HEK293 (cell line): ENCODE results near the gene EIPR1.

Experiments
- CTCF ChIA-PET: fragments of 350-600 bp; formaldehyde crosslinking; extraction: SDS; loops from one replicate; lab custom pipeline; 2021; ENCODE audit warnings: antibody characterized with exemption; lab: Yijun Ruan, JAX
- POLR2A ChIA-PET: fragments of 300-600 bp; formaldehyde crosslinking; extraction: SDS; loops from one replicate; lab custom pipeline; 2020; ENCODE audit warnings: antibody characterized with exemption, inconsistent platforms; lab: Yijun Ruan, JAX
- H3K27ac ChIP-seq: fragments of 200-500 bp; sonication (Bioruptor generic); 2 replicates; pipeline ENCODE4 v1.5.1; 2014; ENCODE audit warnings: low read depth, low read length, control low read depth, inconsistent platforms; ENCODE audit errors: extremely low read depth
- H3K36me3 ChIP-seq, 2 experiments: fragments of 200-500 bp in 1 of 2; sonication (Bioruptor generic) in 1 of 2; 1 replicate in 1 of 2; 2 replicates in 1 of 2; pipeline ENCODE4 v1.5.1; 2014 to 2017; ENCODE audit warnings: inconsistent platforms in 2 of 2, low read length in 2 of 2; ENCODE audit not compliant: control insufficient read depth in 2 of 2, insufficient read depth in 1 of 2
- H3K4me1 ChIP-seq: fragments of 200-500 bp; sonication (Bioruptor generic); 2 replicates; pipeline ENCODE4 v1.5.1; 2014; ENCODE audit warnings: mild to moderate bottlenecking, low read length, inconsistent platforms; ENCODE audit not compliant: control insufficient read depth, insufficient read depth
- H3K4me3 ChIP-seq: 2 replicates; pipeline ENCODE4 v1.5.1; 2011; ENCODE audit warnings: low read depth, mild to moderate bottlenecking, control low read depth, low read length, moderate library complexity
- H3K9me3 ChIP-seq: fragments of 200-500 bp; sonication (Bioruptor generic); 2 replicates; pipeline ENCODE4 v1.5.1; 2014; ENCODE audit warnings: low read depth, low read length, inconsistent platforms; ENCODE audit not compliant: control insufficient read depth, insufficient read depth
- GLIS1 ChIP-seq: fragments of 450-650 bp; formaldehyde crosslinking; IDR thresholded peaks from 2 replicates; pipeline ENCODE4 v1.5.1; 2016; ENCODE audit warnings: missing biosample characterization, missing genetic modification characterization
- HOXC10 ChIP-seq: sonication (generic); formaldehyde crosslinking; IDR thresholded peaks from 2 replicates; pipeline ENCODE4 v1.8.1; 2023; ENCODE audit warnings: mild to moderate bottlenecking, missing genetic modification reagents
- KLF1 ChIP-seq: fragments of 450-650 bp; formaldehyde crosslinking; IDR thresholded peaks from 2 replicates; pipeline ENCODE4 v1.5.1; 2016; ENCODE audit warnings: missing biosample characterization, missing genetic modification characterization
- KLF10 ChIP-seq: fragments of 450-650 bp; IDR thresholded peaks from 2 replicates; pipeline ENCODE4 v1.5.1; 2018; ENCODE audit warnings: missing biosample characterization, mild to moderate bottlenecking, missing genetic modification characterization
- KLF16 ChIP-seq: fragments of 450-650 bp; formaldehyde crosslinking; IDR thresholded peaks from 2 replicates; pipeline ENCODE4 v1.5.1; 2017; ENCODE audit warnings: missing biosample characterization, missing genetic modification characterization
- KLF9 ChIP-seq: fragments of 450-650 bp; formaldehyde crosslinking; IDR thresholded peaks from 2 replicates; pipeline ENCODE4 v1.5.1; 2016; ENCODE audit warnings: missing biosample characterization, missing genetic modification characterization, low read depth
- ZBTB7A ChIP-seq: fragments of 450-650 bp; formaldehyde crosslinking; IDR thresholded peaks from 2 replicates; pipeline ENCODE4 v1.5.1; 2016; ENCODE audit warnings: low read depth, missing biosample characterization, missing genetic modification characterization
- ZFP69B ChIP-seq: fragments of 450-650 bp; formaldehyde crosslinking; IDR thresholded peaks from 2 replicates; pipeline ENCODE4 v1.5.1; 2016; ENCODE audit warnings: missing biosample characterization, missing genetic modification characterization
- ZNF140 ChIP-seq: fragments of 450-650 bp; formaldehyde crosslinking; IDR thresholded peaks from 2 replicates; pipeline ENCODE4 v1.5.1; 2016; ENCODE audit warnings: missing biosample characterization, missing genetic modification characterization
- ZNF16 ChIP-seq: fragments of 450-650 bp; formaldehyde crosslinking; IDR thresholded peaks from 2 replicates; pipeline ENCODE4 v1.5.1; 2016; ENCODE audit warnings: low read depth, missing biosample characterization, missing genetic modification characterization
- ZNF211 ChIP-seq: fragments of 450-650 bp; formaldehyde crosslinking; IDR thresholded peaks from 2 replicates; pipeline ENCODE4 v1.5.1; 2016; ENCODE audit warnings: low read depth, missing biosample characterization, missing genetic modification characterization
- ZNF24 ChIP-seq: fragments of 450-650 bp; formaldehyde crosslinking; IDR thresholded peaks from 2 replicates; pipeline ENCODE4 v1.5.1; 2016; ENCODE audit warnings: missing biosample characterization, missing genetic modification characterization
- ZNF366 ChIP-seq: fragments of 450-650 bp; formaldehyde crosslinking; conservative IDR thresholded peaks from 2 replicates; pipeline ENCODE4 v1.5.1; 2016; ENCODE audit warnings: missing biosample characterization, missing genetic modification characterization
- ZNF423 ChIP-seq: fragments of 450-650 bp; formaldehyde crosslinking; IDR thresholded peaks from 2 replicates; pipeline ENCODE4 v1.5.1; 2016; ENCODE audit warnings: missing biosample characterization, missing genetic modification characterization
- ZNF426 ChIP-seq: fragments of 450-650 bp; formaldehyde crosslinking; IDR thresholded peaks from 2 replicates; pipeline ENCODE4 v1.5.1; 2017; ENCODE audit warnings: missing biosample characterization, missing genetic modification characterization, mild to moderate bottlenecking, inconsistent platforms, moderate library complexity
- ZNF473 ChIP-seq: fragments of 450-650 bp; formaldehyde crosslinking; IDR thresholded peaks from 2 replicates; pipeline ENCODE4 v1.5.1; 2017; ENCODE audit warnings: missing biosample characterization, missing genetic modification characterization
- ZNF549 ChIP-seq: fragments of 450-650 bp; IDR thresholded peaks from 2 replicates; pipeline ENCODE4 v1.5.1; 2018; ENCODE audit warnings: missing biosample characterization, missing genetic modification characterization, mild to moderate bottlenecking, inconsistent platforms, moderate library complexity
- ZNF561 ChIP-seq: fragments of 450-650 bp; IDR thresholded peaks from 2 replicates; pipeline ENCODE4 v1.5.1; 2018; ENCODE audit warnings: missing biosample characterization, missing genetic modification characterization, borderline replicate concordance
- ZNF624 ChIP-seq: fragments of 450-650 bp; formaldehyde crosslinking; IDR thresholded peaks from 2 replicates; pipeline ENCODE4 v1.5.1; 2017; ENCODE audit warnings: missing biosample characterization, missing genetic modification characterization
- ZNF654 ChIP-seq: fragments of 450-650 bp; formaldehyde crosslinking; IDR thresholded peaks from 2 replicates; pipeline ENCODE4 v1.5.1; 2016; ENCODE audit warnings: low read depth, missing biosample characterization, missing genetic modification characterization
- ZNF670 ChIP-seq: fragments of 450-650 bp; formaldehyde crosslinking; IDR thresholded peaks from 2 replicates; pipeline ENCODE4 v1.5.1; 2016; ENCODE audit warnings: missing biosample characterization, missing genetic modification characterization, low read depth
- ZNF747 ChIP-seq: fragments of 450-650 bp; formaldehyde crosslinking; IDR thresholded peaks from 2 replicates; pipeline ENCODE4 v1.5.1; 2016; ENCODE audit warnings: missing biosample characterization, missing genetic modification characterization
- ZNF777 ChIP-seq: fragments of 450-650 bp; formaldehyde crosslinking; IDR thresholded peaks from 2 replicates; pipeline ENCODE4 v1.5.1; 2017; ENCODE audit warnings: missing biosample characterization, missing genetic modification characterization, borderline replicate concordance
- ZNF791 ChIP-seq: fragments of 450-650 bp; formaldehyde crosslinking; IDR thresholded peaks from 2 replicates; pipeline ENCODE4 v1.5.1; 2016; ENCODE audit warnings: missing biosample characterization, missing genetic modification characterization
- TF ChIP-seq, protein P1 (sequence below): fragments of 450-650 bp; formaldehyde crosslinking; IDR thresholded peaks from 2 replicates; pipeline ENCODE4 v1.5.1; 2017; ENCODE audit warnings: missing biosample characterization, missing genetic modification characterization
- TF ChIP-seq, protein P2 (sequence below): fragments of 450-650 bp; IDR thresholded peaks from 2 replicates; pipeline ENCODE4 v1.5.1; 2018; ENCODE audit warnings: missing biosample characterization, mild to moderate bottlenecking, missing genetic modification characterization
- TF ChIP-seq, protein P3 (sequence below): fragments of 450-650 bp; formaldehyde crosslinking; optimal IDR thresholded peaks from 2 replicates; pipeline ENCODE3; 2016; ENCODE audit warnings: missing biosample characterization, mild to moderate bottlenecking, missing genetic modification characterization
- TF ChIP-seq, protein P4 (sequence below): fragments of 450-650 bp; formaldehyde crosslinking; IDR thresholded peaks from 2 replicates; pipeline ENCODE4 v1.5.1; 2016; ENCODE audit warnings: missing biosample characterization, missing genetic modification characterization

EIPR1 gene

DNA sequence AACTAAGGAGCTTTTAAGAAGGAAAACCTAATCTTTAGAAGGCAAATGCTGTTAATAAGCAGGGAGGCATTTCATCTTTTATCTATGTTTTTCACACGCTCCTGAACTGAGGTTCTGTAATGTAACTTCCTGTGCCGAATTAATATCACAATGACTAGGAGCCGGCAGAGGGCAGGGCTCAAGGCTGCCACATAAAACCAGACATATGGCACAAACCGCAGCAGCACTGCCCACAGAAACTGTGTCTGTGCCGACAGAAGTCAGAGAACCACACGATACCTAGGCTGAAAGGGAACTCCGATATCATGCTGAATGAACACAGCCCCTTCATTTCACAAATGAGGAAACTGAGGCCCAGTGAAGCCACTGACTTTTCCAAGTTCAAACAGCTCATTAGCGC is 112.1 kb downstream of the EIPR1 start:
- TF ChIP-seq ZNF426 (tag by site-specific recombination) (no peak), ZNF670 (tag by site-specific recombination) (no peak), ZNF140 (no peak), KLF9 (no peak), ZNF211 (tag by site-specific recombination) (no peak), ZNF16 (tag by site-specific recombination) (no peak), ZNF366 (tag by site-specific recombination) (no peak), ZFP69B (tag by site-specific recombination) (no peak), ZNF791 (tag by site-specific recombination) (no peak), ZNF654 (tag by site-specific recombination) (no peak)

DNA sequence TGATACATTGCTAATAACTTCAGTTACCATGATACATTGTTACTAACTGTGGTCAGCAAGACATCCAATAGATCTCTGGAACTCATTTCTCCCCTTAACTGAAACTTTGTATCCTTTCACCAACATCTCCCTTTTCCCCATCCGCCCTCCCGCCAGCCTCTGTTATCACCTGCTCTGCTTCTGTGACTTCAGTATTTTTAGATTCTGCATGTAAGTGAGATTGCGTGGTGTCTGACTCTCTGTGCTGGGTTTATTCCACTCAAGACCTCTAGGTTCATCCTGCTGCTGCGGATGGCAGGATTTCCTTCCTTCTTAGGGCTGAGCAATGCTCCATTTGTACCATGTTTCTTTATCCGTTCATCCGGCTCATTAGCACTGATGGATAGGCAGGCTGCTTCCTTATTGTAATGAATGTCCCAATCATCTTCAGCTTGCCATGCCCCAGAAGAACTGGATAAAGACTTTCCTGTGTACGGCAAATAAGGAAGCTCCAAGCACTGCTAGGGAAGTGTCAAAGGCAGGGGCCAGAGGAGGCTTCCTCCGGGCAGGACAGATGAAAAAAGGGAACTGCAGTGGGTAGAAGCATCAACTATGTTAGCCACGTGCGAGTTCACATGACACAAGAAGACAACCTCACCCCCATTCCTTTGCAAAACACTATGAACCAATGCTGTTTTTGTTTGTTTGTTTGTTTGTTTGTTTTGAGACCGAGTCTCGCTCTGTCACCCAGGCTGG is 113.4 kb downstream of the EIPR1 start:
- H3K36me3 ChIP-seq: no peaks in the 10 kb centered on the region
- no peak overlapping the region for H3K4me3 ChIP-seq
- TF ChIP-seq, protein P1, sequence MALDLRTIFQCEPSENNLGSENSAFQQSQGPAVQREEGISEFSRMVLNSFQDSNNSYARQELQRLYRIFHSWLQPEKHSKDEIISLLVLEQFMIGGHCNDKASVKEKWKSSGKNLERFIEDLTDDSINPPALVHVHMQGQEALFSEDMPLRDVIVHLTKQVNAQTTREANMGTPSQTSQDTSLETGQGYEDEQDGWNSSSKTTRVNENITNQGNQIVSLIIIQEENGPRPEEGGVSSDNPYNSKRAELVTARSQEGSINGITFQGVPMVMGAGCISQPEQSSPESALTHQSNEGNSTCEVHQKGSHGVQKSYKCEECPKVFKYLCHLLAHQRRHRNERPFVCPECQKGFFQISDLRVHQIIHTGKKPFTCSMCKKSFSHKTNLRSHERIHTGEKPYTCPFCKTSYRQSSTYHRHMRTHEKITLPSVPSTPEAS (tag by site-specific recombination): no peak
- TF ChIP-seq ZNF561: no peak
- TF ChIP-seq KLF16 (tag by site-specific recombination): no peak
- TF ChIP-seq, protein P2, sequence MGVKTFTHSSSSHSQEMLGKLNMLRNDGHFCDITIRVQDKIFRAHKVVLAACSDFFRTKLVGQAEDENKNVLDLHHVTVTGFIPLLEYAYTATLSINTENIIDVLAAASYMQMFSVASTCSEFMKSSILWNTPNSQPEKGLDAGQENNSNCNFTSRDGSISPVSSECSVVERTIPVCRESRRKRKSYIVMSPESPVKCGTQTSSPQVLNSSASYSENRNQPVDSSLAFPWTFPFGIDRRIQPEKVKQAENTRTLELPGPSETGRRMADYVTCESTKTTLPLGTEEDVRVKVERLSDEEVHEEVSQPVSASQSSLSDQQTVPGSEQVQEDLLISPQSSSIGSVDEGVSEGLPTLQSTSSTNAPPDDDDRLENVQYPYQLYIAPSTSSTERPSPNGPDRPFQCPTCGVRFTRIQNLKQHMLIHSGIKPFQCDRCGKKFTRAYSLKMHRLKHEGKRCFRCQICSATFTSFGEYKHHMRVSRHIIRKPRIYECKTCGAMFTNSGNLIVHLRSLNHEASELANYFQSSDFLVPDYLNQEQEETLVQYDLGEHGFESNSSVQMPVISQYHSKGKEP (tag by site-specific recombination): no peak
- no peak for TF ChIP-seq ZNF747 (tag by site-specific recombination)
- TF ChIP-seq GLIS1 (tag by site-specific recombination): no peak
- TF ChIP-seq KLF10 (tag by site-specific recombination): no peak
- TF ChIP-seq ZNF24 (tag by site-specific recombination): no peak
- no peaks in the 10 kb centered on the region for H3K9me3 ChIP-seq
- CTCF ChIA-PET: interaction anchor here (0.7 kb wide), 1 partner anchor 167 kb away, joined by 4 read pairs; no protein-coding TSS in a partner anchor
- POLR2A ChIA-PET: no interaction called here
- no peak overlapping the region for H3K27ac ChIP-seq
- H3K4me1 ChIP-seq: no peaks in the 10 kb centered on the region

More for the DNA sequence above, 112.1 kb downstream of the EIPR1 start:
- no peaks in the 10 kb centered on the region for H3K9me3 ChIP-seq
- no peaks in the 10 kb centered on the region for H3K36me3 ChIP-seq
- POLR2A ChIA-PET: no interaction called here
- H3K27ac ChIP-seq: no peak overlapping the region
- H3K4me3 ChIP-seq: no peak overlapping the region
- H3K4me1 ChIP-seq: no peaks in the 10 kb centered on the region
- CTCF ChIA-PET: no interaction called here

DNA sequence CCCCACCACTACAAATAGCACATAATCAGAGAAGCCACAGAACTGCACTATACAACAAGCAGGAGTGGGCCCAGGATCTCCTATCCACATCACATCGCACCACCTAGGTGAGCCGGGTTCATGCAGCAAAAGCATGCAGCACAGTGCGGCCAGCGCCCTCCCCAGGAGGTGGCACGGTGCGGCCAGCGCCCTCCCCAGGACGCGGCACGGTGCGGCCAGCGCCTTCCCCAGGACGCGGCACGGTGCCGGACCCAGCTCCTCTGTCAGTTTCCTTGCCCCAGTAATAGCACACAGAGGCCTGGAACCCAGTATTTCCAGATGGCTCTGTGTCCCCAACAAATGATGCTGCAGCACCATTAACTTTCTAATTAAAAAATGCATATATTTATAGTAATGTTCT is 114.1 kb downstream of the EIPR1 start:
- no peak overlapping the region for H3K4me3 ChIP-seq
- no peaks in the 10 kb centered on the region for H3K9me3 ChIP-seq
- no peak overlapping the region for H3K27ac ChIP-seq
- H3K4me1 ChIP-seq: no peaks in the 10 kb centered on the region
- no peaks in the 10 kb centered on the region for H3K36me3 ChIP-seq
- CTCF ChIA-PET: no interaction called here
- POLR2A ChIA-PET: no interaction called here
- no peak for TF ChIP-seq ZNF777 (tag by site-specific recombination)
- no peak for TF ChIP-seq ZNF624 (tag by site-specific recombination)
- TF ChIP-seq KLF1 (tag by site-specific recombination): no peak
- no peak for TF ChIP-seq HOXC10
- TF ChIP-seq, protein P3, sequence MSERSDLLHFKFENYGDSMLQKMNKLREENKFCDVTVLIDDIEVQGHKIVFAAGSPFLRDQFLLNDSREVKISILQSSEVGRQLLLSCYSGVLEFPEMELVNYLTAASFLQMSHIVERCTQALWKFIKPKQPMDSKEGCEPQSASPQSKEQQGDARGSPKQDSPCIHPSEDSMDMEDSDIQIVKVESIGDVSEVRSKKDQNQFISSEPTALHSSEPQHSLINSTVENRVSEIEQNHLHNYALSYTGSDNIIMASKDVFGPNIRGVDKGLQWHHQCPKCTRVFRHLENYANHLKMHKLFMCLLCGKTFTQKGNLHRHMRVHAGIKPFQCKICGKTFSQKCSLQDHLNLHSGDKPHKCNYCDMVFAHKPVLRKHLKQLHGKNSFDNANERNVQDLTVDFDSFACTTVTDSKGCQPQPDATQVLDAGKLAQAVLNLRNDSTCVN (tag by site-specific recombination): no peak
- no peak for TF ChIP-seq ZNF549
- no peak for TF ChIP-seq ZBTB7A (tag by site-specific recombination)
- TF ChIP-seq ZNF473 (tag by site-specific recombination): no peak
- TF ChIP-seq, protein P4, sequence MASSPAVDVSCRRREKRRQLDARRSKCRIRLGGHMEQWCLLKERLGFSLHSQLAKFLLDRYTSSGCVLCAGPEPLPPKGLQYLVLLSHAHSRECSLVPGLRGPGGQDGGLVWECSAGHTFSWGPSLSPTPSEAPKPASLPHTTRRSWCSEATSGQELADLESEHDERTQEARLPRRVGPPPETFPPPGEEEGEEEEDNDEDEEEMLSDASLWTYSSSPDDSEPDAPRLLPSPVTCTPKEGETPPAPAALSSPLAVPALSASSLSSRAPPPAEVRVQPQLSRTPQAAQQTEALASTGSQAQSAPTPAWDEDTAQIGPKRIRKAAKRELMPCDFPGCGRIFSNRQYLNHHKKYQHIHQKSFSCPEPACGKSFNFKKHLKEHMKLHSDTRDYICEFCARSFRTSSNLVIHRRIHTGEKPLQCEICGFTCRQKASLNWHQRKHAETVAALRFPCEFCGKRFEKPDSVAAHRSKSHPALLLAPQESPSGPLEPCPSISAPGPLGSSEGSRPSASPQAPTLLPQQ (tag by site-specific recombination): no peak
- no peak for TF ChIP-seq ZNF423 (tag by site-specific recombination)
